CD4-positive, alpha-beta T cell treated with Interleukin-17A for 1 hour (primary cell): Measurements from ENCODE around the gene CLASP1.
"Not testable (repeated sequence)": the region's sequence is repeated elsewhere in the genome, so short reads cannot be mapped to it uniquely, and the experiment has no call there.

Source experiments
- DNase-seq: peaks from one replicate; pipeline ENCODE4 v3.0.0-alpha.2; 2020

CLASP1 gene

GRCh38 chr2:121611730-121612705 is 37.2 kb downstream of the CLASP1 start:
- DNase-seq, result peak; percentile 8

GRCh38 chr2:121611048-121611649 is 38.1 kb downstream of the CLASP1 start:
- not testable (repeated sequence) for DNase-seq

GRCh38 chr2:121610487-121610874 is 38.8 kb downstream of the CLASP1 start:
- DNase-seq, result not testable (repeated sequence)

- DNase-seq, result no peak
Observed at GRCh38 chr2:121608967-121609366, 40.3 kb downstream of the CLASP1 start.

GRCh38 chr2:121608367-121608766 is 40.9 kb downstream of the CLASP1 start:
- no peak for DNase-seq

- DNase-seq, result no peak
Observed at GRCh38 chr2:121605820-121606733, 43.2 kb downstream of the CLASP1 start.

- DNase-seq, result no peak
Observed at GRCh38 chr2:121603185-121603584, 46.1 kb downstream of the CLASP1 start.

- no peak for DNase-seq
Observed at GRCh38 chr2:121599963-121600651, 49.2 kb downstream of the CLASP1 start.

- no peak for DNase-seq
Observed at GRCh38 chr2:121598087-121598486, 51.2 kb downstream of the CLASP1 start.

- DNase-seq, result peak; percentile 10
Observed at GRCh38 chr2:121596221-121597080, 52.8 kb downstream of the CLASP1 start.

- no peak for DNase-seq
Observed at GRCh38 chr2:121595012-121595891, 54.0 kb downstream of the CLASP1 start.

- DNase-seq, result no peak
Observed at GRCh38 chr2:121591199-121591598, 58.1 kb downstream of the CLASP1 start.

GRCh38 chr2:121588357-121588756 is 60.9 kb downstream of the CLASP1 start:
- DNase-seq, result no peak

- no peak for DNase-seq
Observed at GRCh38 chr2:121587131-121587530, 62.1 kb downstream of the CLASP1 start.

- DNase-seq, result no peak
Observed at GRCh38 chr2:121584741-121585140, 64.5 kb downstream of the CLASP1 start.

GRCh38 chr2:121583555-121583954 is 65.7 kb downstream of the CLASP1 start:
- no peak for DNase-seq

GRCh38 chr2:121582272-121582671 is 67.0 kb downstream of the CLASP1 start:
- no peak for DNase-seq

GRCh38 chr2:121579309-121579708 is 70.0 kb downstream of the CLASP1 start:
- DNase-seq, result no peak

GRCh38 chr2:121577381-121577780 is 71.9 kb downstream of the CLASP1 start:
- no peak for DNase-seq

GRCh38 chr2:121576263-121576662 is 73.0 kb downstream of the CLASP1 start:
- no peak for DNase-seq
